Measurements from ENCODE around the gene NDUFB4. TPM values are rescaled to one million over a fixed set of nuclear protein-coding genes. Genes with fewer than 3 reads are reported as not detected.
"Not testable (repeated sequence)": the region's sequence is repeated elsewhere in the genome, so short reads cannot be mapped to it uniquely, and the experiment has no call there.

NDUFB4 gene
- total RNA-seq, 1 donor from 2014 or later, result 556 TPM

GRCh38 chr3:120615847-120616609 lies 19.9 kb downstream of the NDUFB4 start:
- H3K4me1 ChIP-seq, result no peaks in the 10 kb centered on the region
- intact Hi-C loops (cut with micrococcal nuclease), result no loop called here
- no peaks in the 10 kb centered on the region for H3K9me3 ChIP-seq (replicated peaks)
- H3K27me3 ChIP-seq (ENCODE audit: low read depth), result no peaks in the 10 kb centered on the region
- no peaks in the 10 kb centered on the region for H3K36me3 ChIP-seq
- peak; percentile 40 for DNase-seq
- TF ChIP-seq, protein P1, sequence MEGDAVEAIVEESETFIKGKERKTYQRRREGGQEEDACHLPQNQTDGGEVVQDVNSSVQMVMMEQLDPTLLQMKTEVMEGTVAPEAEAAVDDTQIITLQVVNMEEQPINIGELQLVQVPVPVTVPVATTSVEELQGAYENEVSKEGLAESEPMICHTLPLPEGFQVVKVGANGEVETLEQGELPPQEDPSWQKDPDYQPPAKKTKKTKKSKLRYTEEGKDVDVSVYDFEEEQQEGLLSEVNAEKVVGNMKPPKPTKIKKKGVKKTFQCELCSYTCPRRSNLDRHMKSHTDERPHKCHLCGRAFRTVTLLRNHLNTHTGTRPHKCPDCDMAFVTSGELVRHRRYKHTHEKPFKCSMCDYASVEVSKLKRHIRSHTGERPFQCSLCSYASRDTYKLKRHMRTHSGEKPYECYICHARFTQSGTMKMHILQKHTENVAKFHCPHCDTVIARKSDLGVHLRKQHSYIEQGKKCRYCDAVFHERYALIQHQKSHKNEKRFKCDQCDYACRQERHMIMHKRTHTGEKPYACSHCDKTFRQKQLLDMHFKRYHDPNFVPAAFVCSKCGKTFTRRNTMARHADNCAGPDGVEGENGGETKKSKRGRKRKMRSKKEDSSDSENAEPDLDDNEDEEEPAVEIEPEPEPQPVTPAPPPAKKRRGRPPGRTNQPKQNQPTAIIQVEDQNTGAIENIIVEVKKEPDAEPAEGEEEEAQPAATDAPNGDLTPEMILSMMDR (IDR thresholded peaks at IDR 0.05; ENCODE audit: borderline replicate concordance), result no peak
- no peak overlapping the region for H3K4me3 ChIP-seq
- peak overlapping the region; percentile 64 for H3K27ac ChIP-seq (replicated peaks)

GRCh38 chr3:120616745-120617144 lies 20.6 kb downstream of the NDUFB4 start:
- H3K4me1 ChIP-seq; H3K4me3 ChIP-seq; intact Hi-C loops (cut with micrococcal nuclease); H3K27ac ChIP-seq (replicated peaks); H3K9me3 ChIP-seq (replicated peaks); DNase-seq; H3K36me3 ChIP-seq; H3K27me3 ChIP-seq (ENCODE audit: low read depth): not testable (repeated sequence)

DNA sequence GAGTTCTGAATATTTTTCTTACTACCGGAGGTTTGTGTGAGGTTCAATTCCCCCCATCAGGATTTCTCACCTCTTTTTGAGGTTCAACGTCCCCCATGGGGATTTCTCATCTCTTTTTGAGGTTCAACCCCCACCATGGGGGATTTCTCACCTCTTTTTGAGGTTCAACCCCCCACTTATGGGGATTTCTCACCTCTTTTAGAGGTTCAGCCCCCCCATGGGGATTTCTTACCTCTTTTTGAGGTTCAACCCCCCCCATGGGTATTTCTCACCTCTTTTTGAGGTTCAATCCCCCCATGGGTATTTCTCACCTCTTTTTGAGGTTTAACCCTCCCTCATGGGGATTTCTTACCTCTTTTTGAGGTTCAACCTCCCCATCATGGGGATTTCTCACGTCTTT lies 26.3 kb downstream of the NDUFB4 start:
- H3K4me1 ChIP-seq, result no peaks in the 10 kb centered on the region
- H3K4me3 ChIP-seq, result no peak overlapping the region
- TF ChIP-seq, protein P1 (IDR thresholded peaks at IDR 0.05; ENCODE audit: borderline replicate concordance), result no peak
- peaks cover 21% of the 10 kb centered on the region for H3K9me3 ChIP-seq (replicated peaks)
- no peaks in the 10 kb centered on the region for H3K27me3 ChIP-seq (ENCODE audit: low read depth)
- intact Hi-C loops (cut with micrococcal nuclease), result no loop called here
- DNase-seq, result no peak
- no peak overlapping the region for H3K27ac ChIP-seq (replicated peaks)
- no peaks in the 10 kb centered on the region for H3K36me3 ChIP-seq

- intact Hi-C loops (cut with micrococcal nuclease), result no loop called here
- Histone ChIP-seq H3K27ac (replicated peaks) (no peak overlapping the region), H3K9me3 (replicated peaks) (peaks cover 21% of the 10 kb centered on the region), H3K4me1 (no peaks in the 10 kb centered on the region), H3K27me3 (ENCODE audit: low read depth) (no peaks in the 10 kb centered on the region), H3K4me3 (no peak overlapping the region), H3K36me3 (no peaks in the 10 kb centered on the region)
- TF ChIP-seq, protein P1 (IDR thresholded peaks at IDR 0.05; ENCODE audit: borderline replicate concordance), result no peak
- no peak for DNase-seq
Measured at GRCh38 chr3:120622870-120623726, 27.0 kb downstream of the NDUFB4 start.

- intact Hi-C loops (cut with micrococcal nuclease), result no loop called here
- Histone ChIP-seq H3K9me3 (replicated peaks) (peaks cover 21% of the 10 kb centered on the region), H3K4me1 (no peaks in the 10 kb centered on the region), H3K27me3 (ENCODE audit: low read depth) (no peaks in the 10 kb centered on the region), H3K4me3 (no peak overlapping the region), H3K27ac (replicated peaks) (no peak overlapping the region), H3K36me3 (no peaks in the 10 kb centered on the region)
- TF ChIP-seq, protein P1 (IDR thresholded peaks at IDR 0.05; ENCODE audit: borderline replicate concordance), result no peak
- DNase-seq, result no peak
Measured at GRCh38 chr3:120623727-120624093, 27.6 kb downstream of the NDUFB4 start.

DNA sequence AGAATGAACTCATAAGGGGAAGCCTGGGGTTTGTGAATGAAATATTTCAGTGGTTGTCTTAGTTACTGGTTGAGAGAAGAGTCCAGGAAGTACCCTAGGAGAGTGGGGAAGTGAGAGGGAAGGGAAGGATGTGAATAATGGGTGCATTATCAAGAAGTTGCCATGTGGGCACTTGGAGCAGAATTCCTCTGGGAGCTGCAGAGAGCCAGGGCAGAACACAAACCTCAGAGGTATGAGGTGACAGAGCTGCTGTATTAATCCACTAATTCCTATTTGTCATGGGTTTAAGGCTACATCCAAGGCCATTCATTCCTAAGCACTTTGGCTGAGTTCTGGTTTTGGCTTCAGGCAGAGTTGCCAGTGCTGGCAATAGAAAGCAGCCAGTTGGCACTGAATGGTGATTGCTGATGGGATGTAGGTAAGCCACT lies 29.0 kb downstream of the NDUFB4 start:
- DNase-seq, result no peak
- Histone ChIP-seq H3K27me3 (ENCODE audit: low read depth) (no peaks in the 10 kb centered on the region), H3K9me3 (replicated peaks) (peaks cover 24% of the 10 kb centered on the region), H3K27ac (replicated peaks) (no peak overlapping the region), H3K4me3 (no peak overlapping the region), H3K4me1 (no peaks in the 10 kb centered on the region), H3K36me3 (no peaks in the 10 kb centered on the region)
- intact Hi-C loops (cut with micrococcal nuclease), result no loop called here
- TF ChIP-seq, protein P1 (IDR thresholded peaks at IDR 0.05; ENCODE audit: borderline replicate concordance), result no peak
